ENCODE results near the gene DENND1A.

The DENND1A gene

DNA sequence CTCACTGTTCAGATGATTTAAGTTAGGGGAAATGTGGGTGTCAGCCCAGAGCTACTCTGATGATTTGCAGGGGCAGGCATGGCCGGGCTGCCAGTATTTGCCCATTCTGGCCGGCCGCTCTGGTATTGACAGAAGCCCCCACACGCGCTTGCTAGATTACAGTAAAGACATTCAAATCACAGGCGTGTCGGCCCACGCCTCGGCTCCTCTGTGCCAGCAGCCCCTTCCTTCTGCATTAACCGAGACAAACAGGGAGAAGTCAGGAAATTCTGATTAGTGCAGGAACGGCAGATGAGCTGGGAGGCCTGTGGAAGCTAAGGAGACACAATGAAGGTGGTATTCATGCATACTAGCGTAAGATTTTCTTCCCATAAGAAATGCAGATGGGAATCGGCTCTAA lies 460.6 kb downstream of the DENND1A start:
- TF ChIP-seq, protein P1, sequence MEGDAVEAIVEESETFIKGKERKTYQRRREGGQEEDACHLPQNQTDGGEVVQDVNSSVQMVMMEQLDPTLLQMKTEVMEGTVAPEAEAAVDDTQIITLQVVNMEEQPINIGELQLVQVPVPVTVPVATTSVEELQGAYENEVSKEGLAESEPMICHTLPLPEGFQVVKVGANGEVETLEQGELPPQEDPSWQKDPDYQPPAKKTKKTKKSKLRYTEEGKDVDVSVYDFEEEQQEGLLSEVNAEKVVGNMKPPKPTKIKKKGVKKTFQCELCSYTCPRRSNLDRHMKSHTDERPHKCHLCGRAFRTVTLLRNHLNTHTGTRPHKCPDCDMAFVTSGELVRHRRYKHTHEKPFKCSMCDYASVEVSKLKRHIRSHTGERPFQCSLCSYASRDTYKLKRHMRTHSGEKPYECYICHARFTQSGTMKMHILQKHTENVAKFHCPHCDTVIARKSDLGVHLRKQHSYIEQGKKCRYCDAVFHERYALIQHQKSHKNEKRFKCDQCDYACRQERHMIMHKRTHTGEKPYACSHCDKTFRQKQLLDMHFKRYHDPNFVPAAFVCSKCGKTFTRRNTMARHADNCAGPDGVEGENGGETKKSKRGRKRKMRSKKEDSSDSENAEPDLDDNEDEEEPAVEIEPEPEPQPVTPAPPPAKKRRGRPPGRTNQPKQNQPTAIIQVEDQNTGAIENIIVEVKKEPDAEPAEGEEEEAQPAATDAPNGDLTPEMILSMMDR (IDR thresholded peaks at IDR 0.05; ENCODE audit: control extremely low read depth, extremely low read depth, low read depth, missing control alignments) = no peak
- CTCF ChIA-PET = interaction anchor here (1.4 to 2.3 kb wide), 3 partner anchors 10 to 43 kb away, joined by 3 to 9 read pairs (median 4); no protein-coding TSS in a partner anchor
- no peak for DNase-seq (ENCODE audit: extremely low spot score)
- POLR2A ChIA-PET = no interaction called here

DNA sequence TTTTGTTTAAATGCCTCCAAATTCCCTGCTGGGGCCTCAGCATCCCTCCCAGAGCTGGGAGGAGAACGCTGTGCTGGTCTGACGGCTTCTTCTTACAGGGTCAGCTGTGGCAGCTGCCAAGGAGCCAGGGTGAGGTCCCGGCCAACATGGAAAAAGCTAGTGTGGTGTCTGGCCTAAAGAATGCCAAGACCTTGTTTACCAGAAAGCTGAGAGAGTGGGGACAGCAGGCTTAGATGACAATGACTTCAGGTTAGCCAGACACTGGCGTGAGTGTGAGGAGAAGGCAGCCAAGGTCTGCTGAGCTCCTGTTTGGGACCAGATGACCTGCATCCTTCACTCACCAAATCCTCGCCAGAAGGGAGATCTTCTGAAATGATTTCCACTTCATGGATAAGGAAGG lies 461.4 kb downstream of the DENND1A start:
- POLR2A ChIA-PET = no interaction called here

GRCh38 chr9:123465304-123465703 lies 464.6 kb downstream of the DENND1A start:
- DNase-seq (ENCODE audit: extremely low spot score) = no peak
- POLR2A ChIA-PET = interaction anchor here (0.7 kb wide), 1 partner anchor 39 kb away, joined by 4 read pairs; no protein-coding TSS in a partner anchor
- CTCF ChIA-PET = interaction anchor here (1.2 to 1.5 kb wide), 2 partner anchors 9 to 20 kb away, joined by 3 to 4 read pairs; no protein-coding TSS in a partner anchor
- TF ChIP-seq, protein P1 (IDR thresholded peaks at IDR 0.05; ENCODE audit: control extremely low read depth, extremely low read depth, low read depth, missing control alignments) = no peak

More for the DNA sequence above, 461.4 kb downstream of the DENND1A start:
- TF ChIP-seq, protein P1 (IDR thresholded peaks at IDR 0.05; ENCODE audit: control extremely low read depth, extremely low read depth, low read depth, missing control alignments) = no peak
- CTCF ChIA-PET = interaction anchor here (1.4 to 2.3 kb wide), 3 partner anchors 10 to 42 kb away, joined by 3 to 9 read pairs (median 4); no protein-coding TSS in a partner anchor
- no peak for DNase-seq (ENCODE audit: extremely low spot score)

DNA sequence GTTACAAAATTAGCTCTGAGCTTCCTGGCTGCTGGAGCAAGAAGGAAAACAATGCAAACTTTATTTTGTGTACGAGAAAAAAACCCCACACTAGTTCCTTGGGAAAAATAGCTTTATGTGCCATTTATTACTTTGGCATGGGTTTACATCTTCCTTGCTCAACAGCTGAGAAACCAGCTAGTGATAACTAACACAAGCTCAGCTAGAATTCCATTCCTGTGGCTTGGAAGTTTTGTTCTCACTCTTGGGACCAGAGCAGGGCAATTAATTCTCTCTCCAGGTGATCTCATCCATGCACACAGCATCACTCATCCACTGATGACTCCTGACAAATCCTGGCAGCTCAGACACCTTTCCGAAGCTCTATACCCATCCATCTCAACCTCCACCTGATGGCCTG lies 469.8 kb downstream of the DENND1A start:
- DNase-seq (ENCODE audit: extremely low spot score) = no peak
- ChIA-PET CTCF (interaction anchor here (0.6 to 3.1 kb wide), 2 partner anchors 9 to 18 kb away, joined by 3 to 9 read pairs; no protein-coding TSS in a partner anchor), POLR2A (no interaction called here)
- TF ChIP-seq, protein P1 (IDR thresholded peaks at IDR 0.05; ENCODE audit: control extremely low read depth, extremely low read depth, low read depth, missing control alignments) = no peak

GRCh38 chr9:123457583-123457982 lies 472.3 kb downstream of the DENND1A start:
- POLR2A ChIA-PET = no interaction called here
- CTCF ChIA-PET = interaction anchor here (1.6 to 3.1 kb wide), 2 partner anchors 9 to 11 kb away, joined by 4 to 9 read pairs; no protein-coding TSS in a partner anchor
- DNase-seq (ENCODE audit: extremely low spot score) = no peak

DNA sequence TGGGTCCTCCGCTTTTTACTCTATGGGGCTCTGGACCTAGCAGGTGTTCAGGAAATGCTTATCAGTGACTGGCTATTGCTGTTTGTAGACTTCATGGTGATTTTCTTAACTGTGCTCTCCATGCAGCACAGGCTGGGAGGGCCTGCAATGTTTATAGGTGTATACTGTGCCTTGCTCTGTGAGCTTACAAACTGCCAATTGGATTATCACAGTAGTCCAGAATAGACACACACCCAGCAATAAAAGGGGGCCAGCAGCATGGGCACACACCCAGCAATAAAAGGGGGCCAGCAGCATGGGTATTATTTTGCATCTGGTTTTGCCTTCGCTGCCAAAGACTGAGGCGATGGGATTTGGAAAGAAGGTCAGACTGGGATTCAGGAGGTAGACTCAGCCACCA lies 473.9 kb downstream of the DENND1A start:
- POLR2A ChIA-PET = no interaction called here
- DNase-seq (ENCODE audit: extremely low spot score) = no peak
- CTCF ChIA-PET = interaction anchor here (1.1 kb wide), 1 partner anchor 10 kb away, joined by 4 read pairs; no protein-coding TSS in a partner anchor
- TF ChIP-seq, protein P1 (IDR thresholded peaks at IDR 0.05; ENCODE audit: control extremely low read depth, extremely low read depth, low read depth, missing control alignments) = no peak

More at GRCh38 chr9:123457583-123457982, 472.3 kb downstream of the DENND1A start:
- TF ChIP-seq, protein P1 (IDR thresholded peaks at IDR 0.05; ENCODE audit: control extremely low read depth, extremely low read depth, low read depth, missing control alignments) = no peak

Measured in GM10248 (cell line).